GM18867 (cell line): ENCODE results near the gene NPIPB8.
A peak's percentile ranks its signal among the peaks of the same experiment; 100 is the strongest.
"Not testable (repeated sequence)": the region's sequence is repeated elsewhere in the genome, so short reads cannot be mapped to it uniquely, and the experiment has no call there.

ENCODE experiments used
- ATAC-seq: cut with Tn5 transposase; IDR thresholded peaks from one replicate; pipeline ENCODE4 v1.9.1; 2021; ENCODE audit warnings: mild to moderate bottlenecking, moderate library complexity; ENCODE audit not compliant: unreplicated experiment

The NPIPB8 gene

DNA sequence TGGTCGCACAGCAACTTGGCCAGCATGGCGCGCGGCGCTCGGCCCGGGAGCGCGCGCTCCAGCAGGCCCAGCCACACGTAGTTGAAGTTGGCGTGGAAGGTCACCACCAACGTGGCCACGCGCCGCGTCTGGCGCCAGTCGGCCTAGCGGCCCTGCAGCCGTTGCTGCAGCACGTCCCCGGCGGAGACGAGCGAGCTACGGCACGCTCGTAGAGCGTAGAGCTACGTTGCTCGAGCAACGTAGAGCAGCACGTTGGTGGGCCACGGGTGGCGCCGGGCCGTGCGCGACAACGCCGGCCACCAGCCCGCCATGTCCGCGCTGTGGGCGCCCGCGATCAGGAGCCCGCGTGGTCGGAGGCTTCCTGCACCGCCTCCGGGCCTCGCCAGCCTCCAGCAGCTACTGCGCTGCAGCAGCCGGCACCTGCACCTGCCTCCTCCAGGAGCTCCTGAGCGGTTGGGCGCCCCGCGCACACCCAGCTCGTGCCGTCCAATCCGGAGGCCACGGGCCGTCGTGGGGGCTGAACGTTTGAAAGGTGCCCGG, 14.6 kb upstream of the NPIPB8 start:
- ATAC-seq, result no peak

DNA sequence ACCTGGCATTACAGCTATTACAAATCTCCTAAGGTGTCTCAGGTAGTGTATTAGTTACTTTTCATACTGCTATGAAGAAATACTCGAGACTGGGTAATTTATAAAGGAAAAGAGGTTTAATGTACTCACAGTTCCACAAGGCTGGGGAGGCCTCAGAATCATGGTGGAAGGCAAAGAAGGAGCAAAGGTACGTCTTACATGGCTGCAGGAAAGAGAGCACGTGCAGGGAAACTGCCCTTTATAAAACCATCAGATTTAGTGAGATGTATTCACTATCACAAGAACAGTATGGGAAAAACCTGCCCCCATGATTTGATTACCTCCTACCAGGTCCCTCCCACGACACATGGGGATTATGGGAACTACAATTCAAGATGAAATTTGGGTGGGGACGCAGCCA, 7.0 kb upstream of the NPIPB8 start:
- ATAC-seq, result not testable (repeated sequence)

DNA sequence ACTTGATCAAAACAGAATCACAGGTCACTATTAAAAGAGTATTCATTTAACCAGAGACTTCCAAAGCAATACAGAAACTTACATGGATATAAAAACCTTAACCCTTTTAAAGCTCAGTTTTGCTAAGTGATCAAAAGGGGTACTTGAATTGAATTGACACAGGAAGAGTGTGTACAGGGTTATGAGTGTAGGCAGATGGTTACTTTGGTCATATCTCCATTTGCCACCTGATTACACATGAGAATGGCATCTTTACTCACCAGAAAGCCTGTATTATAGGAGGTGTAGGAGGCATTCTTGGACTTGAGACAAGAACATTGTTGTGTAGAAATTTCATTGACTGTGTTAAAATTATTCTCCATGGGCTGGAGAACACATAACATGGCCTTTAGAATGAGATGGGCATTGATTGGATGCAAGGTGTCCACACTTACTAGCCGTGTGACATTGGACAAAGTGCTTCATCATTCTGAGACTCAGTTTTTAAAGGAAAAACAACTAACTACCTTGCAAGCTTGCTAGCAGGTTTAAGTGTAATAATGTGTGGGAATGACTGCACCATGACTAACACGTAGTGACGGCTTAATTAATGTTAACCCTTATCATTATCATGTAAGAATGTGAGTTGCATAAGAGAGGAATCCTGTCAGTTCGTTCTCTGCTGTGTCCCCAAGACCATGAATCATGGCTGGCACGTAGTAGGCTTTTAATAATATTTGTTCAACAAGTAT, 1.6 kb upstream of the NPIPB8 start:
- ATAC-seq, result not testable (repeated sequence)

DNA sequence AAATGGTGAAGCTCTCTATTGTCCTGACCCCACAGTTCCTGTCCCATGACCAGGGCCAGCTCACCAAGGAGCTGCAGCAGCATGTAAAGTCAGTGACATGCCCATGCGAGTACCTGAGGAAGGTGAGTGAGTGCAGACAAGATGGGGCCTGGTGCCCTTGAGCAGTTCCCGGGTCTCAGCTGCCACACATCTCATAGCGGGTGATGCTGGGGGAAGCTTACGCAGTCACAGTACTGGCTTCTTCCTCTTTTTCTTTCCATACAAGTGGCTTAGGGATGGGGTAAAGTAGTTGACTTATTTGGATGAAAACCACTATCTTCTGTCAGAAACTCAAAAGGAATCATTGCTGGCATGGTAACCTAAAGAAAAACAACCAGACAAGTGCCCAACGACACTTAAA, 494 bp downstream of the NPIPB8 start:
- ATAC-seq, result not testable (repeated sequence)

DNA sequence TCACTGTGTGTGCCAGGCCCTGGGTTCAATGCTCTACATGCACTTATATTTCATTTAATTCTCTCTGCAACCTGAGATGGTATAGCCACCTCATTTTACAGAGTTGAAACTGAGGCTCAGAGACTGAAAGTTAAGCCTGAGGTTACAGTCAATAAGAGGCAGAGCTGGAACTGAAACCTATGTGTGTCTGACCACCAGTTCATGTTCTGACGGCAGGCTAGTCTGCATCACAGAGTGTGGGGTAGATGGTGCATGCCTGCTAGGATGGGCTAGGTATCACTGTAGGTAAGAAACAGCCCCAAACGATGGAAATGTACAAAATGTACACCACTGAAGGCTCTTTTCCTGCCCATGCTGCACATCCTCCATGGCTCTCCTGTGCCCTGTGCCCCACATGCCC, 2.1 kb downstream of the NPIPB8 start:
- not testable (repeated sequence) for ATAC-seq

DNA sequence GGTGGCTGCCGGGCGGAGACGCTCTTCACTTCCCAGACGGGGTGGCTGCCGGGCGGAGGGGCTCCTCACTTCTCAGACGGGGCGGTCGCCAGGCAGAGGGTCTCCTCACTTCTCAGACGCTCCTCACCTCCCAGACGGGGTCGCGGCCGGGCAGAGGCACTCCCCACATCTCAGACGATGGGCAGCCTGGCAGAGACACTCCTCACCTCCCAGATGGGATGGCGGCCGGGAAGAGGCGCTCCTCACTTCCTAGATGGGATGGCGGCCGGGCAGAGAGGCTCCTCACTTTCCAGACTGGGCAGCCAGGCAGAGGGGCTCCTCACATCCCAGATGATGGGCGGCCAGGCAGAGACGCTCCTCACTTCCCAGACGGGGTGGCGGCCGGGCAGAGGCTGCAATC, 28.4 kb downstream of the NPIPB8 start:
- ATAC-seq, result not testable (repeated sequence)

DNA sequence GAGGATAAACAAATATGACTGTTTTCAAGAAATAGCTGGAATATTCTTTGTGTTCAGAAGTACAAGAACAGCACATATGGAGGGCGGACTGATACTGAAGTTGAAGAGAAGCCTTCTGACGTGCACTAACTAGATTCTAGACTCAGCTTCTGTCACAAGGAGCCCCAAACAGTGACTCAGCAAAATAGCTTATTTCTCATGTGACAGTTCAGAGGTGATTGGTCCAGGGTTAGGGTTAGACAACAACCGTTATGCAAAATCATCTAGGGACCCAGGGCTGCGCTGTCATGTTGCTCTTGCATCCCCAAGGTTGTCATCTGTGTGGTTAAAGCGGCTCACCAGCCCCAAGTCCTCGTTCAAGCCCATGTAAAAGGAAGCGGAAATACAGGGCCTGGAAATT, 29.6 kb downstream of the NPIPB8 start:
- ATAC-seq, result not testable (repeated sequence)

DNA sequence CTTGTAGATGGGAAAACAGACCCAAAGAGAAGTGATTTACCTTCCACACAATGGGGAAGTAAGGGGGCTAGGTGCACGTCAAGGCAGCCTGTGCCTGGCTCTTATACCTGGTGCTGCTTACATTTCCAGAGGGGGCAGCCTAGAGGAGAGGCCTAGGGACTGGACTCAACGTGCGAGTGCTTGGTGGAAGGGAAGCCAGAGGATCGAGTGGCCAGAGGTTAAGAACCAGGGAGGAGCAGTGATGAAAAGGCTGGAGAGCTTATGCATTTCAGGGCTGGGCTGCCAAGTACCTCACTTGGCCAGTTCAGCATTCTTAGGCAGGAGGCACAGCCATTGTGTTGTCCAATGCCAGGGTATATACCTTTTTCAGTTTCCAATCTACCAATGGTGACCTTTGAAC, 30.3 kb downstream of the NPIPB8 start:
- not testable (repeated sequence) for ATAC-seq

DNA sequence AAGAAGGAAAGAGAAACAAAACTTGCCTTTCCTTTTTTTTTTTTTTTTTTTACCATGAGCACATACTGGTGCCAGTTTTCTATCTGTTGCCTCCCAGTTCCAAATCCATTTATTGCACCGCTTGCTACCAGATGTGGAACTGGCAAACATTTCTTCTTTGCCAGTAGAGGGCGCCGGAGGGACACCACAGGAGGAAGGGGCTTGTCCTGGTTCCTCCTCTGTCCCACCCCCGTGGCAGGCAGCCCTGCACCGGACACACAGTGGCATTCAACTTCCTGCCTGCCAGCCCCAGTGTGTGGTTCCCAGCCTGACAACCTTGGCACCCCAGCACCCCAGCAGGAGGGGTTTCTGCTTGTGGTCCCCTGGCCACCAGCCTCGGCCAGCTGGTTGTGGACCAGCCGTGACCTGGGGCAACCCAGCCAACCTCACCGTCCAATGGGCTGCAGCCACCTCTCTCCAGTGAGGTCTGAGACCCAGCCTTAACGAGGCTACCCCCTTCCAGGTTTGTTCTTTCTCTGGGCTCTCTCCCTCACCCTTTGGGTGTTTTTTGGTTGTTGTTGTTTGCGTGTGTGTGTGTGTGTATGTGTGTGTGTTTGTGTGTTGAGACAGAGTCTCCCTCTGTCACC, 50.6 kb downstream of the NPIPB8 start:
- peak; percentile 84 for ATAC-seq

DNA sequence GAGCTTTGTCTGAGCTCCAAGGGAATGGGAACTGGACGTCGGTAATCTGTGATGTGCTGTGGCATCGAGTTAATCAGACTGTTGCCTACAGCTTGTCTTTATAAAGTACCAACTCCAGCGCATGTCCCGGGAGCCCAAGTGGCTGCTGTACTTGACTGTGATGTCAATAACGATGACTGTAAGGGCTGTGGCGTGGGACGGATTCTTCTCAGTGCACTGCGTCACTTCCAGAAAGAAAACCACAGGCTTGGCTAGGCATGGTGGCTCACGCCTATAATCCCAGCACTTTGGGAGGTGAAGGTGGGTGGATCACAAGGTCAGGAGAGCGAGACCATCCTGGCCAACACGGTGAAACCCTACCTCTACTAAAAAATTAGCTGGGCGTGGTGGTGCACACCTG, 51.6 kb downstream of the NPIPB8 start:
- ATAC-seq, result not testable (repeated sequence)

DNA sequence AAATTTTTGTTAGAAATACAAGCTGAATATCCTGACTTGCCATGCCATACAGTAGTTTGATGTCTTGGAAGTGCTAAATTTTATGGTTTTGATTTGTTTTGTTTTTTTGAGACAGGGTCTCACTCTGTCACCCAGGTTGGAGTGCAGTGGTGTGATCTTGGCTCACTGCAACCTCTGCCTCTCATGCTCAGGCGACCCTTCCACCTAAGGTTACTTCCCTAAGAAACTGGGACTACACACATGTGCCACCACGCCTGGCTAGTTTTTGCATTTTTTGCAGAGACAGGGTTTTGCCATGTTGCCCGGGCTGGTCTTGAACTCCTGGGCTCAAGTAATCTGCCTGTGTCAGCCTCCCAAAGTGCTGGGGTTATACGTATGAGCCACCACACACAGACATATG, 53.9 kb downstream of the NPIPB8 start:
- not testable (repeated sequence) for ATAC-seq

DNA sequence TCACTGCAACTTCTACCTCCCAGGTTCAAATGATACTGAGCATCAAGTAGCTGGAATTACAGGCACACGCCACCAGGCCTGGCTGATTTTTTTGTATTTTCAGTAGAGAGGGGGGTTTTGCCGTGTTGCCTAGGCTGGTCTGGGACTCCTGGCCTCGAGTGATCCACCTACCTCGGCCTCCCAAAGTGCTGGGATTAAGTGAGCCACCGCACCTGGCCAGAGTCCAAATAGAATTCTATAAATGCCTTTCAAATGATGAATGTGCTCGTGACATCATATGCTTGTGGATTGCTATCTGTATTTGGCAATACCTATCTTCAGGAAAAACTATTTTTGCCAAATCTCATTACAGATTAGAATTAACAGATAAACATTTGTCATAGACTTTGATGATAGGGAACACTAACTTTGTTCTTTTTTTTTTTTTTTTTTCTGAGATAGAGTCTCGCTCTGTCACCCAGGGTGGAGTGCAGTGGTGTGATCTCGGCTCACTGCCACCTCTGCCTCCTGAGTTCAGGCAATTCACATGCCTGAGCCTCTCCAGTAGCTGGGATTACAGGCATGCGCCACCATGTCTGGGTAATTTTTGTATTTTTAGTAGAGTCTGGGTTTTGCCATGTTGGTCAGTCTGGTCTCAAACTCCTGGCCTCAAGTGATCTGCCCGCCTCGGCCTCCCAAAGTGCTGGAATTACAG, 55.5 kb downstream of the NPIPB8 start:
- not testable (repeated sequence) for ATAC-seq

DNA sequence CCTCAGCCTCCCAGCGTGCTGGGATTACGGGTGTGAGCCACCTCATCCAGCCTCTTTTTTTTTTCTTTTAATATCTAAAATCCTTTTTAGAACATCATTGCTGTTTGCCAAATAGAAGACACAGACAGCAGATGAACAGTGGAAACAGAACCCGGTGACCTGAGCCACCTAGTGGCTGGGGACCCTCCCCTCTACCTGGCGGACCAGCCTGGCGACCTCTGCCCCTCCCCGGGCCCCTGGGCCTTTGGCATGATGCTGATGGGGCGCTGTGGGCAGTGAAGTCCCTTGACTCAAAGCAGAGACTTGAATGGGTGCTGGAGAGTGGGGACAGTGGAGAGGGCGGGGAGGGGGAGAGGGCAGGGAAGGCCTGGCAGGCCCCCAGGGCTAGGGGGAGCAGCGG, 61.9 kb downstream of the NPIPB8 start:
- not testable (repeated sequence) for ATAC-seq

DNA sequence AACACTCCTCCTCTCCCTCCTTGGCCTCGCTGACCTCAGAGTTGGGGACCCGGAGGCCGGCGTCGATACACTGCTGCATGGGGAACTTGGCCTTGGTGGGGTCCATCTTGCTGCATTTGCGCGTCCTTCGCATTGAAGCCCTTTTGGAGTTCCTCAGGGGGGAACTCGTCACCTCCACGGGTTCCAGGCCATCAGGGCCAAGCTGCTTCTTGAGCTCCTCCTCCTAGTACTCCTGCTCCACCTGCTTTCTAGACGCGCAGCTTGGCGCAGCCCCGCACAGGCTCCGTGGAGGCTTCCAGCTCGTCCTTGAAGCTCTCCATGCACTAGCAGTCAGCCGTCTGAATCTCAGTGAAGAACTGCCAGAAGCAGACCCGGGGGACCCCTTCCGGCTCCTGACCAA, 62.5 kb downstream of the NPIPB8 start:
- ATAC-seq, result not testable (repeated sequence)

DNA sequence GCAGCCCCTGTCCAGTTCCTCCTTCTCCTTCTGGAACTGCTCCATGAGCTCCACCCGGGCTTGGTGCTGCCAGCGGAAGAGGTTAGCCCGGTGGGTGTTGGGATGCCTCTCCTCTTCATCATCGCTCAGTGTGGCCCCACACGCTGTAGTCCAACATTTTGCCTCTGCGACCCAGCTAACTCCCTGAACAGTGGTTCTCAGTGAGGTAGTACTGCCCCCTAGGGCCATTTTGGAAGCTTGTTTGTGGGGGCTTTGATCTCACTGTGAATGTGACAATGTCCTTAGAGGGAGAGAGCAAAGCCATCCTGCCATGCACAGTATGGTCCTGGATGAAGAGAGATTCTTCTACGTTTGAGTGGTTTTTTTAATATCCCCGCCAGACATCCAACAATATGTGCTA, 63.5 kb downstream of the NPIPB8 start:
- not testable (repeated sequence) for ATAC-seq

DNA sequence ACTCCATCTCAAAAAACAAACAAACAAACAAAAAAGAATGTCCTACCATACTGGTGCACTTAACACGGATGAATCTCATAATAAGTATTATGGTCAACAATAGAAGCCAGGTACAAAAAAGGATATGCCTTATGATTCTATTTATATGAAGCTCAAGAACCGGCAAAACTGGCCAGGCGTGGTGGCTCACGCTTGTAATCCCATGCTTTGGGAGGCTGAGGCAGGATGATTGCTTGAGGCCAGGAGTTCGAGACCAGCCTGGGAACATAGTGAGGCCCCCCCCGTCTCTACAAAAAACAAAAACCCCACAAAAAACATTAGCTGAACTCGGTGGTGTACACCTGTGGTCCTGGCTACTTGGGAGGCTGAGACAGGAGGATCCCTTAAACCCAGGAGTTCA, 66.4 kb downstream of the NPIPB8 start:
- not testable (repeated sequence) for ATAC-seq
